ENCODE results near the gene WDR90.
A peak's percentile ranks its signal among the peaks of the same experiment; 100 is the strongest.
"Not testable (repeated sequence)": the region's sequence is repeated elsewhere in the genome, so short reads cannot be mapped to it uniquely, and the experiment has no call there.

Gene WDR90

GRCh38 chr16:708959-709358, 59.8 kb downstream of the WDR90 start:
- DNase-seq (ENCODE audit: low spot score): no peak

- DNase-seq (ENCODE audit: low spot score): peak; percentile 73
Observed at GRCh38 chr16:709566-710499, 60.7 kb downstream of the WDR90 start.

GRCh38 chr16:710500-711075, 61.4 kb downstream of the WDR90 start:
- no peak for DNase-seq (ENCODE audit: low spot score)

- DNase-seq (ENCODE audit: low spot score): no peak
Observed at GRCh38 chr16:711084-711483, 61.9 kb downstream of the WDR90 start.

- DNase-seq (ENCODE audit: low spot score): peak; percentile 58
Observed at GRCh38 chr16:711548-712320, 62.6 kb downstream of the WDR90 start.

GRCh38 chr16:712740-713250, 63.6 kb downstream of the WDR90 start:
- not testable (repeated sequence) for DNase-seq (ENCODE audit: low spot score)

GRCh38 chr16:714079-714478, 64.9 kb downstream of the WDR90 start:
- DNase-seq (ENCODE audit: low spot score): no peak

- peak; percentile 90 for DNase-seq (ENCODE audit: low spot score)
Observed at GRCh38 chr16:714558-715476, 65.7 kb downstream of the WDR90 start, which contains the start of gene METRN. Gene METRN, plus strand, starts transcription at chr16:715118. Its CDS starts 172 bp downstream, at chr16:715290.

GRCh38 chr16:715477-716199, 66.5 kb downstream of the WDR90 start:
- peak; percentile 49 for DNase-seq (ENCODE audit: low spot score)

GRCh38 chr16:716200-716568, 67.0 kb downstream of the WDR90 start:
- DNase-seq (ENCODE audit: low spot score): peak; percentile 96

- DNase-seq (ENCODE audit: low spot score): no peak
Observed at GRCh38 chr16:716768-717325, 67.7 kb downstream of the WDR90 start.

All from globus pallidus (tissue), 1 donor.